ENCODE results near the gene AHI1.
"Not testable (repeated sequence)": the region's sequence is repeated elsewhere in the genome, so short reads cannot be mapped to it uniquely, and the experiment has no call there.

Gene AHI1

GRCh38 chr6:135402311-135402710 lies 95.2 kb downstream of the AHI1 start:
- in situ Hi-C loops (cut with MboI; ENCODE audit: low sequenced_read_pairs): no loop called here

- in situ Hi-C loops (cut with MboI; ENCODE audit: low sequenced_read_pairs): no loop called here
These were observed 100.2 kb downstream of the AHI1 start for GRCh38 chr6:135397172-135397952.

GRCh38 chr6:135395136-135395535 lies 102.4 kb downstream of the AHI1 start:
- in situ Hi-C loops (cut with MboI; ENCODE audit: low sequenced_read_pairs): no loop called here

GRCh38 chr6:135393289-135393688 lies 104.3 kb downstream of the AHI1 start:
- in situ Hi-C loops (cut with MboI; ENCODE audit: low sequenced_read_pairs): no loop called here

GRCh38 chr6:135390458-135390857 lies 107.1 kb downstream of the AHI1 start:
- in situ Hi-C loops (cut with MboI; ENCODE audit: low sequenced_read_pairs): no loop called here

GRCh38 chr6:135385299-135385698 lies 112.2 kb downstream of the AHI1 start:
- in situ Hi-C loops (cut with MboI; ENCODE audit: low sequenced_read_pairs): no loop called here

- in situ Hi-C loops (cut with MboI; ENCODE audit: low sequenced_read_pairs): no loop called here
These were observed 113.8 kb downstream of the AHI1 start for GRCh38 chr6:135383766-135384165.

- in situ Hi-C loops (cut with MboI; ENCODE audit: low sequenced_read_pairs): no loop called here
These were observed 114.2 kb downstream of the AHI1 start for GRCh38 chr6:135383301-135383700.

- in situ Hi-C loops (cut with MboI; ENCODE audit: low sequenced_read_pairs): no loop called here
These were observed 115.3 kb downstream of the AHI1 start for GRCh38 chr6:135382182-135382628.

- in situ Hi-C loops (cut with MboI; ENCODE audit: low sequenced_read_pairs): no loop called here
These were observed 116.7 kb downstream of the AHI1 start for GRCh38 chr6:135380793-135381192.

GRCh38 chr6:135379647-135380046 lies 117.9 kb downstream of the AHI1 start:
- in situ Hi-C loops (cut with MboI; ENCODE audit: low sequenced_read_pairs): no loop called here

GRCh38 chr6:135372758-135373157 lies 124.8 kb downstream of the AHI1 start:
- in situ Hi-C loops (cut with MboI; ENCODE audit: low sequenced_read_pairs): no loop called here

GRCh38 chr6:135363622-135364021 lies 133.9 kb downstream of the AHI1 start:
- in situ Hi-C loops (cut with MboI; ENCODE audit: low sequenced_read_pairs): not testable (repeated sequence)

- in situ Hi-C loops (cut with MboI; ENCODE audit: low sequenced_read_pairs): no loop called here
These were observed 135.4 kb downstream of the AHI1 start for GRCh38 chr6:135362124-135362523.

- in situ Hi-C loops (cut with MboI; ENCODE audit: low sequenced_read_pairs): no loop called here
These were observed 137.3 kb downstream of the AHI1 start for GRCh38 chr6:135360222-135360621.

GRCh38 chr6:135358985-135359384 lies 138.6 kb downstream of the AHI1 start:
- in situ Hi-C loops (cut with MboI; ENCODE audit: low sequenced_read_pairs): no loop called here

- in situ Hi-C loops (cut with MboI; ENCODE audit: low sequenced_read_pairs): no loop called here
These were observed 139.2 kb downstream of the AHI1 start for GRCh38 chr6:135358251-135358821.

GRCh38 chr6:135354407-135354806 lies 143.1 kb downstream of the AHI1 start:
- in situ Hi-C loops (cut with MboI; ENCODE audit: low sequenced_read_pairs): no loop called here

GRCh38 chr6:135353113-135353512 lies 144.4 kb downstream of the AHI1 start:
- in situ Hi-C loops (cut with MboI; ENCODE audit: low sequenced_read_pairs): no loop called here

- in situ Hi-C loops (cut with MboI; ENCODE audit: low sequenced_read_pairs): no loop called here
These were observed 145.9 kb downstream of the AHI1 start for GRCh38 chr6:135351635-135352034.

- in situ Hi-C loops (cut with MboI; ENCODE audit: low sequenced_read_pairs): no loop called here
These were observed 149.7 kb downstream of the AHI1 start for GRCh38 chr6:135347887-135348286.

GRCh38 chr6:135346747-135347146 lies 150.8 kb downstream of the AHI1 start:
- in situ Hi-C loops (cut with MboI; ENCODE audit: low sequenced_read_pairs): no loop called here

- in situ Hi-C loops (cut with MboI; ENCODE audit: low sequenced_read_pairs): no loop called here
These were observed 153.0 kb downstream of the AHI1 start for GRCh38 chr6:135344526-135344925.
